ENCODE results near the gene SPTLC1. TPM values are rescaled to one million over a fixed set of nuclear protein-coding genes. Genes with fewer than 3 reads are reported as not detected.

SPTLC1 gene
- total RNA-seq, 4 donors from 2014 or later: 105 to 115 (median 109) TPM

GRCh38 chr9:91985692-91986091 is 129.5 kb downstream of the SPTLC1 start:
- Histone ChIP-seq H3K27me3 (no peaks in the 10 kb centered on the region), H3K9me3 (no peaks in the 10 kb centered on the region), H3K27ac (no peak overlapping the region), H3K4me1 (no peaks in the 10 kb centered on the region), H3K4me3 (no peak overlapping the region), H3K36me3 (no peaks in the 10 kb centered on the region)
- no peak for DNase-seq (ENCODE audit: low spot score in 2 of 2)
- 85% methylated on average over 2 of the region's 2 CpGs for WGBS
- no peak for TF ChIP-seq EP300 (IDR thresholded peaks at IDR 0.05)
- no peak for TF ChIP-seq POLR2AphosphoS5 (IDR thresholded peaks at IDR 0.05)
- no peak for TF ChIP-seq POLR2A (IDR thresholded peaks at IDR 0.05)
- TF ChIP-seq CTCF (IDR thresholded peaks at IDR 0.05): no peak

Other genes with a start within 250 kb of the SPTLC1 start
- 1 to 10 TPM; 3.3 to 7.3 (median 5.0) TPM for gene ROR2, start 165.2 kb downstream of the SPTLC1 start, total RNA-seq
- gene IARS1, start 178.3 kb upstream of the SPTLC1 start, total RNA-seq: 100 to 1,000 TPM in 1 of 4 donors, 10 to 100 TPM in 3; 58.8 to 152 (median 80.0) TPM
- gene NOL8, start 209.9 kb upstream of the SPTLC1 start, total RNA-seq: 10 to 100 TPM; 21.8 to 80.1 (median 33.9) TPM
- gene CENPP, start 210.5 kb upstream of the SPTLC1 start, total RNA-seq: 10 to 100 TPM; 14.1 to 39.5 (median 19.2) TPM